GM21786 (cell line): ENCODE measurements around the gene TMEM123.

Experiments used
- ATAC-seq: cut with Tn5 transposase; IDR thresholded peaks from one replicate; pipeline ENCODE4 v1.9.1; 2021; ENCODE audit not compliant: unreplicated experiment

TMEM123 gene

GRCh38 chr11:102472127-102472526 lies 19.6 kb upstream of the TMEM123 start:
- no peak for ATAC-seq

- no peak for ATAC-seq
Observed at GRCh38 chr11:102471474-102471873, 18.9 kb upstream of the TMEM123 start.

DNA sequence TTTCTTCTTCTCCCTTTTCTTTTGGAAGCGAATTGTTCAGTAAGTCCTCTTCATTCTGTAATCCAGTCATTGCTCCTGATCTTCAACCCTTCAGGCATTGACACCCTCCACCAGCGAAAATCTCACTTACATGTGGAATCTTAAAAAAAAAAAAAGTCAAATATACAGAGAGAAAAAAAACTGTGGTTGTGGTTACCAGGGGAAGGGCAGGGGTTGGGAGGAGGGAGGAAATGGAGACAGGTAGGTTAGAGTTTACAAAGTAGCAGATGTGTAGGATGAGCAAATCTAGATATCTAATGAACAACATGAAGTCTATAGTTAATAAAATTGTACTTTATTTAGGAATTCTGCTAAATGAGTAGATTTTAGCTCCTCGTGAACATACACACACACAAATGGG lies 17.7 kb upstream of the TMEM123 start:
- no peak for ATAC-seq

- no peak for ATAC-seq
Observed at GRCh38 chr11:102469196-102469821, 16.7 kb upstream of the TMEM123 start.

- no peak for ATAC-seq
Observed at GRCh38 chr11:102468616-102469195, 16.1 kb upstream of the TMEM123 start.

DNA sequence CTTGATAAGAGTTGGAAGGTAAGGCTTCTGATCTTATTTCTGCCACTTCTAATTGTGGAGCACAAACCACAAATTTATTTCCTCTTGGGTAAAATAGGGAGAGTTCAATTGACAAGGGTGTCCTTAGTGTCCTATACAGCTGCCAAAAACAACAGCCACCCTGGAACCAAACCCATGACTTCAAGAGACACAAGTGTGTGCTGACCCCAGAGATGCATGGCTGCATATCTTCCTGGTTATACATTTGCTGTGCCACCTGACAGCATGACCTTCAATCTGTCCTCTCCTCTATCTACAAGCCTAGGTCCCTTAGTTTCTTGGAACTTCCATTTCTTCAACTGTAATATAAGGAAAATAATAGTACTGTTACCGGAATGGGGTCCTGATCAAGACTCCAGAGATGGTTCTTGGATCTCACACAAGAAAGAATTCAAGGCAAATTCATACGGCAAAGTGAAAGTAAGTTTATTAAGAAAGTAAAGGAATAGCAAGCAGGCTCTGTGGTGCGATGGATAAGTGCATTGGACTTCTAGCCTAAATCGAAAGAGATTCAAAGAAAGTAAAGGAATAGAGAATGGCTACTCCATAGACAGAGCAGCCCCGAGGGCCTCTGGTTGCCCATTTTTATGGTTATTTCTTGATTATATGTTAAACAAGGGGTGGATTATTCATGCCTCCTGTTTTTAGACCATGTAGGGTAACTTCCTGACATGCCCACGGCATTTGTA lies 15.5 kb upstream of the TMEM123 start:
- ATAC-seq, result no peak

- ATAC-seq, result no peak
Observed at GRCh38 chr11:102467080-102467708, 14.6 kb upstream of the TMEM123 start.

DNA sequence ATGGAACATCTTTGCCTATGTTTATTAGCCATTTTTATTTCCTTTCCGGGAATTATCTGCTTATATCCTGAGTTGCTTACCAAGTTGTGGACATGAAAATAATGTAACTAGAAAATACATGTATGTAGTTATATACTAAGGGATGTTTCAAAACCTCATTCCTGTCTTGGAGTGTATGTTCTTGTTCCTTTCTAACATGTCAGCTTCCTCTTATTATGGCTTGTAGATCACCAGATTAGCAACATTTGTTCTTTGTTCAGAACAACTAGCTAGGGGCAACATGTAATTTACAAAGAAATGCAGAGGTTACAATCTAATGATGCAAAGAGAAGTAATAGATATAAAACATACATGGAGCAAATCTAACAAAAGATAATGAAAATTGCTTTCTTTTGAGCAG lies 13.1 kb upstream of the TMEM123 start:
- no peak for ATAC-seq

DNA sequence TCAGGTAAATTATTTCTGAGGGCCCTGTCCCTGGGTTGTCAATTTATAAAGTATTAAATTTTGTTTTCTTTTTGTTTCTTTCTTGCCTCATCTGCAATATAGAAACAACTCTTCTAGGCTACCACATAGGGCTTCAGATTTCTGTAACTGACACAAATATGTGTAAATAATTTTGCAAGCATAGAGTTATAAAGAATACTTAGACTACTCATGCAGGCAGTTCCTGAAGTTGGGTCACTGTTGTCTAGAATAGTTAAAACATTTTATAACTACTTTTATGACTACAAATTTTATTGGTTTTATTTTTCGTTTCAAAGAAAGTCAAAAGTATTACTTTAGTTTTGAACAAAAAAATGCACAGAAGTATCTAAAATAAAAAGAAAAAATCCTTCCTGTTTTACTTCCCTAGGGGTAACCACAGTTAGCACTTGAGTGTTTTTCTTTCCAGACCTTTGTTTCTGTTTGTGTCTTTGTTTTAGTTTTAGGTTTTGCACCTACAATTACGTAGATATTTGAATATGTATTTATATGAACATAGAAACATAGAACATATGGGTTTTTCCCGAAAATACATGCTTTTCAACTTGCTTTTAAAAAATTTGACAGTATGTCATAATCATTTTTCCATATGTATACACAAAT lies 12.4 kb upstream of the TMEM123 start:
- peak; percentile 66 for ATAC-seq

- ATAC-seq, result no peak
Observed at GRCh38 chr11:102464037-102464436, 11.5 kb upstream of the TMEM123 start.

DNA sequence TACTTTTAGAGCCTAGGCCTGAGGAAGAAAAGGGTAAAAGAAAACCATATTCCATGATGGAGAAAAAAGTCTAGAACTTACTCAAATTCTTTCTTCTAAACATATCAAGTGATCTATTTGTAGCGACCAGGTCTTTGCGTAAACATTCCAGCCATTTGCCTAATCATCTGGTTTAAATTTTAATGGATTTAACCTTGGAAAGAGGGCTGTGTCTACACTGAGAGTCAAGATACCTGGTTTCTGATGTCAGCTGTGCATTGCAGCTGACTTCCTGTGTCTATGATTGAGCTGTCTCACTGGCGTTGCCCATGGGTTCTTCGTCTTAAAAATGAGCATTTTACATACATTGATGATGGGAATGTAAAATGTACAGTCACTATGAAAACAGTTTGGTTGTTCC lies 10.0 kb upstream of the TMEM123 start:
- no peak for ATAC-seq

DNA sequence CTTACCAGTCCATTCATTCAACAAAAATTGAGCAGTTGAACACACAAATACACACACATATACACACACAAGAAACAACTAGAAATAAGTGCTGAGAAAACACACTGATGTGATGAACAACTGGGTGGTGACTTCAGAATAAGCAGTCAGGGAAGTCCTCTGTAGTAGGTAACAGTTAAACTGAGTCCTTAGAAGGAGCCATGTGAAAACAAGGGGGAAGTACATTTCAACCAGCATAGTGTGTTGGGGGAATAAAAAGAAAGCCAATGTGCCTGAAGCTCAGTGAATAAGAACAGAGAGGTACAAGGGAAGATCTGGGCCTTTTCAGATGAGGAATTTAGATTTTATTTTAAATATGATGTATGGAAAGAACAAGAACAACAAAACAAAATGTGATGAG lies 6.8 kb upstream of the TMEM123 start:
- no peak for ATAC-seq

- ATAC-seq, result no peak
Observed at GRCh38 chr11:102458548-102458947, 6.0 kb upstream of the TMEM123 start.

- ATAC-seq, result no peak
Observed at GRCh38 chr11:102457865-102458264, 5.3 kb upstream of the TMEM123 start.

DNA sequence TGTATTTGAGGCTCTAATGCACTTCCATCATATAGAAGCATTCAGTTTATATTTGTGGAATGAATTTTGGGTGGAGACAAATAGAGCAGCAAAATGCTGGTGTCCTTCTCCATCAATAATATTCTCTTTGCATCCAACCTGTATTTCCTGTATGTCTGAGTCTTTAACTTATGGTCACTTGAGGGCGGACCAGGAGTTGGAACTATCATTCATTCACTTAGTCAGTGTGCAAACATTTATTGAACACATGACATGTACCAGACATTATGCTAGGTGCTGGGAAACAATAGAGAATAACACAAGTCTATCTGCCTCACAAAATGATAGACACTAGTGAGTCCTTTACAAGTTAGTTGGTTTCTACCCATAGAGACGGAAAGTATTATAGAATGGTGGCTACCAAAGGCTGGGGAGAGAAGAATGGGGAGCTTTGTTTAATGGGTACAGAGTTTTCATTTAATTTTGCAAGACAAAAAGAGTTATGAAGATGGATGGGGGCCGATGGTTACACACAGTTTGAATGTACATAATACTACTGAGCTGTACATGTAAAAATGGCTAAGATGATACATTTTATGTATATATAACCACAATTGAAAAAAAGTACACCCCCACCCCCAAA lies 4.6 kb upstream of the TMEM123 start:
- no peak for ATAC-seq

DNA sequence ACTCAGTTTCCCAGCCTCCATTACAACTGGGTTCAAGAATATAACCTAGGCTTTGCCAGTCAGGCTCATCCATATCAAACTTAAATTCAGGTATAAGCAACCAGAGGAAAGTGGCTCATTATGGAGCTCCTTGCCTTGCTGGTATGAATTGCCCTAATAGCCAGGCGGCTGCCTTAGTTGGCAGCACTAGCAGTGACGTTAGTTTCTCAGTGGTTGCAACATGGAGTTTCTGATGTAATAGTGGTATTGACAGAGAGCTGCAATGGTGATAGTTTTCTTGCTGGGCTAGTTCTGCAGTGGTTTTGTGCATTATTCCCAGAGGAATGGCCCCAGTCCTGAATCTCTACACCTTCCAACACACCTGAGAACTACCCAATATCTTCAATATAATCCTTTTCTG lies 3.8 kb upstream of the TMEM123 start:
- no peak for ATAC-seq

DNA sequence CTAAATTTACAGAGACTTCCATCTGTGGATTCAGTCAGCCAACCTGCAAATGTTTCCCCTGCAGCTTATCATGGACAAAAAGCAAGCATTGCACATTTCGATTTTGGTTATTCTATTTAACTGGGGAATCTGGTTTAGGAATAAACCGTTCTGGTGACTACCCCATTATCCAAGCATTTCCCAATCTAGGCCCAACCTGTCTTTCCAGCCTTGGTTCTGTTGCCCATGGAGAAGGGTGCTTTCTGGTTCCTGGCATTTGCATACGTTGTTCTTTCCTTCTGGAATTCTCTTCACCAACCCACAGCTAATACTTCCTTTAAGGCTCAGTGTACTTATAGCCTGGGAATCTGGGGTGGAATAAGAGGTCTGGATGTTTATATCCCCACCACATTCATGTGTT lies 1.4 kb upstream of the TMEM123 start:
- no peak for ATAC-seq

DNA sequence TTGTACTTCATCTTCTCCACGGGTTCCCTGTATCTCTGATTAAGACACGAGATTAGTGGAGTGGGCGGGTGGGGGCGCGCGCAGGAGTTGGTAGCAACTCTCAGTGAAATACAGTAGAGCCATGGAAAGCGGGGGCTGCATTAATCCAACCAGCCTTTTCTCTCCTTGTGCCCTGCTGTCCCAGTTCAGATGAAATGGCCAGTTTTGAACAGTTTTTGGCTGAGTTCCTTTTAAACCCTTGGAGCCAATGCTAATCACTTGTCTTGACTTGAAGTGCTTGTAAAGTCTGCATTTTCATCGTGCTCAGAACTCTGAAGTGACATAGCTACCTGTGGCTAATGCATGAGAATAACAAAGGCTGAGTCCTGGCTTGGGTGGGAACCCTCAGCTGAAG lies 734 bp upstream of the TMEM123 start:
- ATAC-seq, result no peak

DNA sequence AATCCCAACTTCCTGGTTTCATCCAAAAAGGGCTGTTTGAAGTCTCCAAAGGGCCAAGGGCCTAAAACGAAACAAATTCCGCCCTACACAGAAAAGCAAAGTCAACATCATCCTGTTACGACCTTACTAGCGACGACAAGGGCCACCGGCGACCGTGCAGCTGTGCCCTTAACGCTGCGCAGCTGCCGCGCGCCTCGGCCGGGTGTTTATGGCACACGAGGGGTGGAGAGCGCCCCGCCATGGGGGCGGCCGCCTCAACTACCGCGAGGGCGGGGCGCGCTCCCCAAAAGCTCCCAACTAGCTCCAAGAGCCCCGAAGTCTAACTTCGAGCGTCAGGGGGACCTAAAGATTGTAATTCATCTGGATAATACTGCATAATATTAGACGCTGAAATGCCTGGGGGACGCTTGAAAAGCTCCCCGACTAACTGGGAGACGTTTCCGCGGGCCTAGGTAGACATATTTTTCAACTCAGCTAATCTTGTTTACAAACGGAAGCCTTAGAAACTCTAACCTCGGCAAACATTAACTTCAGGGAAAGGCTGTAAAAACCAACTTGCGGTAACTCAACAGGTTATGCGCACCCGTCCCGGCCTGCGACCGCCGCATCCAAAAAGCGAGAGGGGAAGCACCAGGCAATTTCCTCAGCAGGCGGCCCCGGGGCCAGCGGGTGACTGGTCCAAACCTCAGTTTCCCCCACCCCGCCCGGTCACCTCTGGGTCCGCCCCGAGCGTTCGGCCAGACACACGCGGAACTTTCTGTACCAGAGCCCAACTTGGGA lies 694 bp downstream of the TMEM123 start:
- peak; percentile 62 for ATAC-seq

DNA sequence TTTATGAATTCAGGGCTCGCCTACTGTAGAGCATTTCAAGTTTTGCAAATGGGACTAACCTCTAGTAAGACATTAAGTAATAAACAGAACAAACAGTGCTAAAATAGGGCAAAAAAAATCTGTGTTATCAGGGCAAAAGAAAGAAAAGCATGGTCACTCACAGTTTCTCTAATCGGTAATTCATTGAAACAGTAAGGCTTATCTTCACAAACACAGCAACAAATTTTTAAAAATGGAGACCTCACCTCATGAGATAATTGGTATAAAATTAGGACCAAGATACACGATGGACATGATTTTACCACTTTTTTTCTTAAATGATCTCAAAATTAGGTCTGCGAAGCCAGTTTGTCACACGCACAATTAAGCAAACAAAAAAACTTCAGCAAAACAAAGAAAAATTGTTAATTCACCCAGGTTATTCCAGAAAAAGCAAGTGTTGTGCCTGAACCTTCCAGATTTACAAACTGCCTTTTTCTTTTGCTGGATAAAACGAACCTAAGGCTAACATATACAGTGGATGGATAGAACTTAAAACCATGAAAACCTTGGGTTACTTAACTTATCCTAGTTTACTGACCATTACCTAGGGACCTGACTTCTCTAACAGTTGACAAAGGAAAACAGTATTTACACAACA lies 1.4 kb downstream of the TMEM123 start:
- no peak for ATAC-seq
